Liver (tissue), 10 donors: ENCODE data around the gene KRTAP16-1. TPM values are rescaled to one million over a fixed set of nuclear protein-coding genes. Genes with fewer than 3 reads are reported as not detected.

Experiments
- DNase-seq: peaks from one replicate; pipeline ENCODE4 v3.0.0-alpha.2; 2017; ENCODE audit warnings: low spot score
- H3K27ac ChIP-seq, 2 donors: one replicate each; pipeline ENCODE4 v1.7.0; 2013; ENCODE audit warnings: inconsistent platforms in 2 of 2, low read length in 2 of 2, control low read depth in 1 of 2, low read depth in 1 of 2, mild to moderate bottlenecking in 1 of 2
- H3K27me3 ChIP-seq, 4 donors: one replicate each; pipeline versions ENCODE4 v1.6.1 to v1.7.0; 2013; ENCODE audit warnings: low read length in 3 of 4, inconsistent platforms in 1 of 4, mild to moderate bottlenecking in 1 of 4, moderate library complexity in 1 of 4; ENCODE audit not compliant: control insufficient read depth in 4 of 4, insufficient read depth in 4 of 4
- H3K36me3 ChIP-seq, 4 donors: one replicate each; pipeline versions ENCODE4 v1.6.1 to v1.7.0; 2013; ENCODE audit warnings: low read length in 3 of 4, mild to moderate bottlenecking in 3 of 4, low read depth in 1 of 4, moderate library complexity in 1 of 4; ENCODE audit not compliant: control insufficient read depth in 4 of 4, insufficient read depth in 3 of 4
- H3K4me1 ChIP-seq, 4 donors: one replicate each; pipeline versions ENCODE4 v1.6.1 to v1.7.0; 2013; ENCODE audit warnings: low read length in 3 of 4, mild to moderate bottlenecking in 3 of 4, moderate library complexity in 1 of 4; ENCODE audit not compliant: control insufficient read depth in 4 of 4, insufficient read depth in 4 of 4
- H3K4me3 ChIP-seq, 3 donors: one replicate each; pipeline versions ENCODE4 v1.6.1 to v1.7.0; 2013; ENCODE audit warnings: low read length in 3 of 3, control low read depth in 1 of 3, low read depth in 1 of 3, mild to moderate bottlenecking in 1 of 3
- H3K9ac ChIP-seq, 2 donors: one replicate each; pipeline ENCODE4 v1.7.0; 2013; ENCODE audit warnings: low read length in 2 of 2, mild to moderate bottlenecking in 2 of 2, moderate library complexity in 2 of 2, control low read depth in 1 of 2, low read depth in 1 of 2
- H3K9me3 ChIP-seq, 4 donors: one replicate each; pipeline versions ENCODE4 v1.6.1 to v1.7.0; 2013; ENCODE audit warnings: low read length in 3 of 4; ENCODE audit not compliant: control insufficient read depth in 4 of 4
- EGR1 ChIP-seq, 2 donors: IDR thresholded peaks; 2 replicates each; pipeline ENCODE4 v1.6.1; 2016 to 2018; ENCODE audit warnings: antibody characterized with exemption in 2 of 2, low read depth in 2 of 2
- FOXA2 ChIP-seq: IDR thresholded peaks from 2 replicates; pipeline ENCODE4 v1.6.1; 2016; ENCODE audit warnings: antibody characterized with exemption
- GABPA ChIP-seq, 2 donors: IDR thresholded peaks in 1 of 2; conservative IDR thresholded peaks in 1 of 2; 2 replicates each; pipeline ENCODE4 v1.6.1; 2016; ENCODE audit warnings: antibody characterized with exemption in 2 of 2, mild to moderate bottlenecking in 1 of 2, moderate library complexity in 1 of 2
- HNF4G ChIP-seq: IDR thresholded peaks from 2 replicates; pipeline ENCODE4 v1.6.1; 2016; ENCODE audit warnings: antibody characterized with exemption
- JUND ChIP-seq, 2 donors: IDR thresholded peaks; 2 replicates each; pipeline ENCODE4 v1.6.1; 2016; ENCODE audit warnings: antibody characterized with exemption in 2 of 2
- SP1 ChIP-seq: IDR thresholded peaks from 2 replicates; pipeline ENCODE4 v1.6.1; 2018; ENCODE audit warnings: antibody characterized with exemption, mild to moderate bottlenecking
- TAF1 ChIP-seq: conservative IDR thresholded peaks from 2 replicates; pipeline ENCODE4 v1.6.1; 2016; ENCODE audit warnings: antibody characterized with exemption, mild to moderate bottlenecking
- polyA plus RNA-seq, 2 donors: library from polyadenylated mRNA; stranded (reverse) in 1 of 2; unstranded in 1 of 2; fragments of 200-250 nt in 1 of 2; fragments of >200 nt in 1 of 2; fragmentation: Nextera tagmentation in 1 of 2; extraction: Ambion mirVana in 1 of 2; gene quantifications; one replicate each; pipeline versions ENCODE4 v1.2.1 to v1.2.3, GENCODE V29; 2013 to 2015
- small RNA-seq: library from RNA; depleted of rRNA; stranded (forward); fragments of <200 nt; gene quantifications from one replicate; pipeline ENCODE3, GENCODE V24; 2014
- total RNA-seq, 2 donors: library from RNA; depleted of rRNA; stranded (reverse); fragments of >200 nt; gene quantifications; one replicate each; pipeline ENCODE4 v1.2.3, GENCODE V29; 2014
- TF ChIP-seq, protein P1 (sequence below): fragments of 150-350 bp; IDR thresholded peaks from 2 replicates; pipeline ENCODE4 v1.5.1; 2017; ENCODE audit warnings: improper control_type of control experiment, low read depth, low read length; ENCODE audit not compliant: missing input control
- donor health status: healthy.
- donor health status: healthy.
- donor health status: healthy.
- donor health status: healthy.
- donor health status: healthy.

The KRTAP16-1 gene
- total and polyA plus RNA-seq, 4 donors = not detected

DNA sequence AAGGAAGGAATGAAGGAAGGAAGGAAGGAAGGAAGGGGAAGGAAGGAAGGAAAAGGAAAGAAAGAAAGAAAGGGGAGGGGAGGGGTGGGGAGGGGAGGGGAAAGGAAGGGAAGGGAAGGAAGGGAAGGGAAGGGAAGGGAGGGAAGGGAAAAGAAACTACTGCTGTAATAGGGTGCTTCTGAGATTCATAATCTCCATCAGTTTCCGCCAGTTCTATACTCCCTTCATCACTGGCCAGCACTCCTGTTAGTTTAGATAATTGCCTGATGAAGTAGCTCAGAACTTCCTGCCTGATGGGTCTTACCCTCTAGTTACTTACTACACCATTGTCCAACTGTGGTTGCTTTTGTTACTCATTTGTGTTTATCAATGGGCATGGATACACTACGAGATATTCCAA, 45.9 kb downstream of the KRTAP16-1 start (continued):
- TF ChIP-seq TAF1 (no peak), GABPA (IDR thresholded peaks at IDR 0.05 in 1 of 2, conservative IDR thresholded peaks at IDR 0.05 in 1 of 2) (no peak), HNF4G (no peak), EGR1 (IDR thresholded peaks at IDR 0.05; ENCODE audit: low read depth in 2 of 2) (no peak)
- TF ChIP-seq, protein P1, sequence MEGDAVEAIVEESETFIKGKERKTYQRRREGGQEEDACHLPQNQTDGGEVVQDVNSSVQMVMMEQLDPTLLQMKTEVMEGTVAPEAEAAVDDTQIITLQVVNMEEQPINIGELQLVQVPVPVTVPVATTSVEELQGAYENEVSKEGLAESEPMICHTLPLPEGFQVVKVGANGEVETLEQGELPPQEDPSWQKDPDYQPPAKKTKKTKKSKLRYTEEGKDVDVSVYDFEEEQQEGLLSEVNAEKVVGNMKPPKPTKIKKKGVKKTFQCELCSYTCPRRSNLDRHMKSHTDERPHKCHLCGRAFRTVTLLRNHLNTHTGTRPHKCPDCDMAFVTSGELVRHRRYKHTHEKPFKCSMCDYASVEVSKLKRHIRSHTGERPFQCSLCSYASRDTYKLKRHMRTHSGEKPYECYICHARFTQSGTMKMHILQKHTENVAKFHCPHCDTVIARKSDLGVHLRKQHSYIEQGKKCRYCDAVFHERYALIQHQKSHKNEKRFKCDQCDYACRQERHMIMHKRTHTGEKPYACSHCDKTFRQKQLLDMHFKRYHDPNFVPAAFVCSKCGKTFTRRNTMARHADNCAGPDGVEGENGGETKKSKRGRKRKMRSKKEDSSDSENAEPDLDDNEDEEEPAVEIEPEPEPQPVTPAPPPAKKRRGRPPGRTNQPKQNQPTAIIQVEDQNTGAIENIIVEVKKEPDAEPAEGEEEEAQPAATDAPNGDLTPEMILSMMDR = no peak

DNA sequence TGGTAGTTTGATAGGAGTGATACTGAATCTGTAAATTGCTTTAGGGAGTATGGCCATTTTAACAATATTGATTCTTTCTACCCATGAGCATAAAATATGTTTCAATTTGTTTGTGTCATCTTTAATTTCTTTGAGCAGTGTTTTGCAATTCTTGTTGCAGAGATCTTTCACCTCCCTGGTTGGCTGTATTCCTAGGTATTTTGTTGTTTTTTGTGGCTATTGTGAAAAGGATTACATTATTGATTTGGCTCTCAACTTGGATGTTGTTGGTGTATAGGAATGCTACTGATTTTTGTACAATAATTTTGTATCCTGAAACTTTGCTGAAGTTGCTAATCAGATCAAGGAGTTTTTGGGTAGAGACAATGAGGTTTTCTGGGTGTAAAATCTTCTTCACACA, 50.7 kb downstream of the KRTAP16-1 start:
- DNase-seq = no peak
- H3K4me3 ChIP-seq = no peak overlapping the region
- H3K27ac ChIP-seq = no peak overlapping the region
- peaks cover 0 to 2% (median 0%) of the 10 kb centered on the region in 4 donors for H3K27me3 ChIP-seq
- no peak overlapping the region for H3K9ac ChIP-seq
- H3K4me1 ChIP-seq = no peaks in the 10 kb centered on the region
- no peaks in the 10 kb centered on the region for H3K36me3 ChIP-seq
- TF ChIP-seq EGR1 (IDR thresholded peaks at IDR 0.05; ENCODE audit: low read depth in 2 of 2) (no peak), FOXA2 (no peak), SP1 (no peak), JUND (IDR thresholded peaks at IDR 0.05) (no peak), HNF4G (no peak), GABPA (IDR thresholded peaks at IDR 0.05 in 1 of 2, conservative IDR thresholded peaks at IDR 0.05 in 1 of 2) (no peak), TAF1 (no peak)
- H3K9me3 ChIP-seq = no peaks in the 10 kb centered on the region

Small RNA genes within 50 kb of the gene (small RNA-seq; reads per million reads assigned to genes)
- gene KRTAP9-10P = not detected

Other genes starting within 250 kb of the KRTAP16-1 start
Only the 30 nearest of the 36 such genes appear.
- not detected for gene KRTAP4-16, start 207.1 kb downstream of the KRTAP16-1 start, total RNA-seq
- not detected for gene KRTAP4-16, start 207.1 kb downstream of the KRTAP16-1 start, polyA plus RNA-seq
- not detected for gene KRTAP4-9, start 203.9 kb downstream of the KRTAP16-1 start, total RNA-seq
- not detected for gene KRTAP4-9, start 203.9 kb downstream of the KRTAP16-1 start, polyA plus RNA-seq
- not detected for gene KRTAP4-11, start 190.9 kb downstream of the KRTAP16-1 start, total RNA-seq
- not detected for gene KRTAP4-11, start 190.9 kb downstream of the KRTAP16-1 start, polyA plus RNA-seq
- gene KRTAP4-12, start 185.1 kb downstream of the KRTAP16-1 start, total RNA-seq = not detected
- gene KRTAP4-12, start 185.1 kb downstream of the KRTAP16-1 start, polyA plus RNA-seq = not detected
- gene KRTAP4-6, start 168.8 kb downstream of the KRTAP16-1 start, total RNA-seq = not detected
- gene KRTAP4-6, start 168.8 kb downstream of the KRTAP16-1 start, polyA plus RNA-seq = not detected
- not detected for gene KRTAP4-5, start 159.5 kb downstream of the KRTAP16-1 start, total RNA-seq
- not detected for gene KRTAP4-5, start 159.5 kb downstream of the KRTAP16-1 start, polyA plus RNA-seq
- not detected for gene KRTAP4-4, start 148.6 kb downstream of the KRTAP16-1 start, total RNA-seq
- not detected for gene KRTAP4-4, start 148.6 kb downstream of the KRTAP16-1 start, polyA plus RNA-seq
- not detected for gene KRTAP4-3, start 141.1 kb downstream of the KRTAP16-1 start, total RNA-seq
- not detected for gene KRTAP4-3, start 141.1 kb downstream of the KRTAP16-1 start, polyA plus RNA-seq
- gene KRTAP4-2, start 131.1 kb downstream of the KRTAP16-1 start, total RNA-seq = not detected
- not detected for gene KRTAP4-2, start 131.1 kb downstream of the KRTAP16-1 start, polyA plus RNA-seq
- gene KRTAP4-1, start 124.4 kb downstream of the KRTAP16-1 start, total RNA-seq = not detected
- not detected for gene KRTAP4-1, start 124.4 kb downstream of the KRTAP16-1 start, polyA plus RNA-seq
- gene KRTAP9-1, start 119.4 kb downstream of the KRTAP16-1 start, total RNA-seq = not detected
- gene KRTAP9-1, start 119.4 kb downstream of the KRTAP16-1 start, polyA plus RNA-seq = not detected
- not detected for gene KRTAP9-2, start 82.7 kb downstream of the KRTAP16-1 start, total RNA-seq
- gene KRTAP9-2, start 82.7 kb downstream of the KRTAP16-1 start, polyA plus RNA-seq = not detected
- gene KRTAP9-3, start 76.9 kb downstream of the KRTAP16-1 start, total RNA-seq = not detected
- gene KRTAP9-3, start 76.9 kb downstream of the KRTAP16-1 start, polyA plus RNA-seq = not detected
- not detected for gene KRTAP9-8, start 71.3 kb downstream of the KRTAP16-1 start, total RNA-seq
- gene KRTAP9-8, start 71.3 kb downstream of the KRTAP16-1 start, polyA plus RNA-seq = not detected
- gene KRTAP9-4, start 59.6 kb downstream of the KRTAP16-1 start, total RNA-seq = not detected
- gene KRTAP9-4, start 59.6 kb downstream of the KRTAP16-1 start, polyA plus RNA-seq = not detected
- gene KRTAP9-9, start 53.9 kb downstream of the KRTAP16-1 start, total RNA-seq = not detected
- gene KRTAP9-9, start 53.9 kb downstream of the KRTAP16-1 start, polyA plus RNA-seq = not detected
- gene KRTAP9-6, start 43.9 kb downstream of the KRTAP16-1 start, total RNA-seq = not detected
- not detected for gene KRTAP9-6, start 43.9 kb downstream of the KRTAP16-1 start, polyA plus RNA-seq
- not detected for gene KRTAP9-7, start 33.6 kb downstream of the KRTAP16-1 start, total RNA-seq
- gene KRTAP9-7, start 33.6 kb downstream of the KRTAP16-1 start, polyA plus RNA-seq = not detected
- not detected for gene KRTAP29-1, start 6.5 kb downstream of the KRTAP16-1 start, total RNA-seq
- not detected for gene KRTAP29-1, start 6.5 kb downstream of the KRTAP16-1 start, polyA plus RNA-seq
- not detected for gene KRTAP17-1, start 6.4 kb upstream of the KRTAP16-1 start, total RNA-seq
- not detected for gene KRTAP17-1, start 6.4 kb upstream of the KRTAP16-1 start, polyA plus RNA-seq
- gene KRT33A, start 41.5 kb upstream of the KRTAP16-1 start, total RNA-seq = not detected
- gene KRT33A, start 41.5 kb upstream of the KRTAP16-1 start, polyA plus RNA-seq = not detected
- not detected for gene KRT33B, start 60.5 kb upstream of the KRTAP16-1 start, total RNA-seq
- not detected for gene KRT33B, start 60.5 kb upstream of the KRTAP16-1 start, polyA plus RNA-seq
- gene KRT34, start 73.0 kb upstream of the KRTAP16-1 start, total RNA-seq = not detected
- gene KRT34, start 73.0 kb upstream of the KRTAP16-1 start, polyA plus RNA-seq = not detected
- gene KRT31, start 88.3 kb upstream of the KRTAP16-1 start, total RNA-seq = not detected
- not detected for gene KRT31, start 88.3 kb upstream of the KRTAP16-1 start, polyA plus RNA-seq
- not detected for gene KRT37, start 115.3 kb upstream of the KRTAP16-1 start, total RNA-seq
- not detected for gene KRT37, start 115.3 kb upstream of the KRTAP16-1 start, polyA plus RNA-seq
- gene KRT38, start 131.7 kb upstream of the KRTAP16-1 start, total RNA-seq = not detected
- not detected for gene KRT38, start 131.7 kb upstream of the KRTAP16-1 start, polyA plus RNA-seq
- gene KRT32, start 158.1 kb upstream of the KRTAP16-1 start, total RNA-seq = not detected
- not detected for gene KRT32, start 158.1 kb upstream of the KRTAP16-1 start, polyA plus RNA-seq
- not detected for gene KRT35, start 171.8 kb upstream of the KRTAP16-1 start, total RNA-seq
- gene KRT35, start 171.8 kb upstream of the KRTAP16-1 start, polyA plus RNA-seq = not detected
- under 1 TPM in 1 of 2 donors, not detected in 1; 0.05 TPM for gene KRT36, start 180.6 kb upstream of the KRTAP16-1 start, total RNA-seq
- gene KRT36, start 180.6 kb upstream of the KRTAP16-1 start, polyA plus RNA-seq = not detected
- gene KRT13, start 196.3 kb upstream of the KRTAP16-1 start, total RNA-seq = 1 to 10 TPM in 1 of 2 donors, not detected in 1; 3.7 TPM
- 1 to 10 TPM in 1 of 2 donors, under 1 TPM in 1; 0.13 to 2.8 TPM for gene KRT13, start 196.3 kb upstream of the KRTAP16-1 start, polyA plus RNA-seq